Lung (tissue), 12 donors: ENCODE measurements around the gene TGDS. TPM values are rescaled to one million over a fixed set of nuclear protein-coding genes. Genes with fewer than 3 reads are reported as not detected.

Source experiments
- ATAC-seq: fragments of 200-7000 bp; cut with Tn5 transposase; one replicate; pipeline ENCODE4 v1.9.1; 2020; ENCODE audit warnings: moderate number of reproducible peaks; ENCODE audit not compliant: insufficient read depth, low FRiP score
- DNase-seq, 3 donors: peaks; one replicate each; pipeline ENCODE4 v3.0.0-alpha.2; 2013 to 2017
- H3K27ac ChIP-seq, 2 donors: one replicate each; pipeline ENCODE4 v1.5.1; 2013; ENCODE audit warnings: mild to moderate bottlenecking in 2 of 2, moderate library complexity in 2 of 2, control low read depth in 1 of 2, inconsistent platforms in 1 of 2, low read depth in 1 of 2, low read length in 1 of 2
- H3K27me3 ChIP-seq, 3 donors: one replicate each; pipeline ENCODE4 v1.5.1; 2013; ENCODE audit warnings: low read length in 2 of 3; ENCODE audit not compliant: control insufficient read depth in 3 of 3, insufficient read depth in 3 of 3
- H3K36me3 ChIP-seq, 4 donors: one replicate each; pipeline ENCODE4 v1.5.1; 2013; ENCODE audit warnings: low read length in 4 of 4, mild to moderate bottlenecking in 1 of 4, moderate library complexity in 1 of 4; ENCODE audit not compliant: control insufficient read depth in 4 of 4, insufficient read depth in 4 of 4
- H3K4me1 ChIP-seq, 5 donors: one replicate each; pipeline ENCODE4 v1.5.1; 2013; ENCODE audit warnings: low read length in 5 of 5, mild to moderate bottlenecking in 2 of 5, moderate library complexity in 1 of 5; ENCODE audit not compliant: control insufficient read depth in 5 of 5, insufficient read depth in 5 of 5
- H3K4me3 ChIP-seq: one replicate; pipeline ENCODE4 v1.5.1; 2013; ENCODE audit warnings: mild to moderate bottlenecking, control low read depth, moderate library complexity
- H3K9ac ChIP-seq, 2 donors: one replicate each; pipeline ENCODE4 v1.5.1; 2013; ENCODE audit warnings: low read length in 2 of 2, control low read depth in 1 of 2; ENCODE audit not compliant: insufficient read depth in 1 of 2
- H3K9me3 ChIP-seq, 4 donors: one replicate each; pipeline ENCODE4 v1.5.1; 2013; ENCODE audit warnings: low read length in 3 of 4, mild to moderate bottlenecking in 1 of 4, moderate library complexity in 1 of 4; ENCODE audit not compliant: control insufficient read depth in 4 of 4, insufficient read depth in 3 of 4
- CTCF ChIP-seq: IDR thresholded peaks from 2 replicates; pipeline ENCODE4 v1.5.1; 2012; ENCODE audit warnings: mild to moderate bottlenecking; ENCODE audit errors: control extremely low read depth, extremely low read depth
- WGBS, 2 donors: extraction: QIAGEN DNeasy Blood & Tissue Kit; methylation state at CpG; one replicate each; pipeline ENCODE4 v1.1.7; 2013; 5-methylcytosine and 5-hydroxymethylcytosine counted together
- polyA plus RNA-seq, 2 donors: library from polyadenylated mRNA; stranded (reverse); fragments of 200-250 nt; gene quantifications; one replicate each; pipeline ENCODE4 v1.2.1, GENCODE V29; 2013
- total RNA-seq, 2 donors: library from RNA; depleted of rRNA in 1 of 2; stranded (reverse); fragments of >200 nt in 1 of 2; gene quantifications; one replicate each; pipeline ENCODE4 v1.2.1, GENCODE V29; 2014 to 2021
- donor health status: control.
- donor health status: control.
- donor health status: Bipolar disorder and iron deficiency.
- donor health status: healthy.
- donor health status: DM: yes; HTN: yes; CAD: no.

The TGDS gene
- total and polyA plus RNA-seq, 4 donors = 7.5 to 24.4 (median 9.1) TPM

- ATAC-seq (no peak), DNase-seq (no peak)
- no peak overlapping the region for H3K4me3 ChIP-seq
- WGBS, 2 donors = 91 to 93% methylated on average over 10 of the region's 10 CpGs
- H3K36me3 ChIP-seq = no peaks in the 10 kb centered on the region
- no peak for TF ChIP-seq CTCF
- H3K4me1 ChIP-seq = peaks cover 0 to 8% (median 3%) of the 10 kb centered on the region in 5 donors
- H3K9me3 ChIP-seq = no peaks in the 10 kb centered on the region
- no peak overlapping the region for H3K27ac ChIP-seq
- no peak overlapping the region for H3K9ac ChIP-seq
- H3K27me3 ChIP-seq = no peaks in the 10 kb centered on the region
These were observed 49.7 kb downstream of the TGDS start for GRCh38 chr13:94546061-94546839.

GRCh38 chr13:94544922-94545321, 51.0 kb downstream of the TGDS start:
- no peak overlapping the region for H3K27ac ChIP-seq
- H3K4me1 ChIP-seq = peaks cover 0 to 8% (median 3%) of the 10 kb centered on the region in 5 donors
- TF ChIP-seq CTCF = no peak
- H3K9me3 ChIP-seq = no peaks in the 10 kb centered on the region
- no peak for DNase-seq
- H3K9ac ChIP-seq = no peak overlapping the region
- no peaks in the 10 kb centered on the region for H3K36me3 ChIP-seq
- 73 to 74% methylated on average over 4 of the region's 4 CpGs for WGBS, 2 donors
- no peaks in the 10 kb centered on the region for H3K27me3 ChIP-seq
- no peak overlapping the region for H3K4me3 ChIP-seq
- ATAC-seq = no peak

- no peak for DNase-seq
- Histone ChIP-seq H3K4me3 (no peak overlapping the region), H3K36me3 (no peaks in the 10 kb centered on the region), H3K27ac (no peak overlapping the region), H3K4me1 (peaks cover 0 to under 1% (median 0%) of the 10 kb centered on the region in 5 donors), H3K9ac (no peak overlapping the region), H3K27me3 (peaks cover 0 to 6% (median 0%) of the 10 kb centered on the region in 3 donors), H3K9me3 (no peaks in the 10 kb centered on the region)
- no peak for ATAC-seq
- no peak for TF ChIP-seq CTCF
- WGBS, 2 donors = 57 to 77% methylated on average over 6 of the region's 6 CpGs
These were observed 53.0 kb downstream of the TGDS start for GRCh38 chr13:94542917-94543316.
